Gastroesophageal sphincter (tissue), 3 donors: ENCODE results near the gene ACP3.

Source experiments
- CTCF ChIP-seq, 4 experiments: fragments of 200-600 bp in 2 of 4; fragments of 450-650 bp in 2 of 4; sonication (generic) in 1 of 4; IDR thresholded peaks; one replicate each; pipeline ENCODE4 v1.5.1; 2017 to 2019; ENCODE audit warnings: antibody characterized with exemption in 4 of 4, mild to moderate bottlenecking in 2 of 4, moderate library complexity in 2 of 4
- EP300 ChIP-seq: sonication (generic); formaldehyde crosslinking; IDR thresholded peaks from one replicate; pipeline ENCODE4 v1.6.1; 2017; ENCODE audit warnings: antibody characterized with exemption, mild to moderate bottlenecking
- POLR2A ChIP-seq, 2 donors: fragments of 450-650 bp; IDR thresholded peaks; one replicate each; pipeline ENCODE4 v1.6.1; 2017; ENCODE audit warnings: antibody characterized with exemption in 2 of 2, mild to moderate bottlenecking in 2 of 2, moderate library complexity in 1 of 2

GRCh38 chr3:132405609-132406299, 88.5 kb downstream of the ACP3 start:
- TF ChIP-seq CTCF (IDR thresholded peaks at IDR 0.05) (no peak), EP300 (no peak), POLR2A (IDR thresholded peaks at IDR 0.05) (no peak)
